NCI-H774 (cell line): Measurements from ENCODE around the gene GLMP.

Experiments used
- DNase-seq: peaks from one replicate; lab custom pipeline; 2025; lab: John Stamatoyannopoulos, UW

GLMP gene

GRCh38 chr1:156286061-156286460, 9.4 kb downstream of the GLMP start:
- DNase-seq: no peak

- DNase-seq: no peak
Measured at GRCh38 chr1:156285437-156285836, 10.0 kb downstream of the GLMP start.

GRCh38 chr1:156284757-156285156, 10.7 kb downstream of the GLMP start:
- DNase-seq: no peak

GRCh38 chr1:156284112-156284511, 11.4 kb downstream of the GLMP start, which contains the start of gene TMEM79:
Gene TMEM79 (plus strand): TSS chr1:156284325. CDS start chr1:156285227, 902 bp downstream.
- no peak for DNase-seq

GRCh38 chr1:156283521-156283920, 12.0 kb downstream of the GLMP start:
- no peak for DNase-seq

- DNase-seq: peak; percentile 99
Measured at GRCh38 chr1:156282479-156283222, 12.8 kb downstream of the GLMP start, which contains the start of gene SMG5. Gene SMG5 (minus strand): TSS chr1:156282825. CDS start chr1:156282680, 145 bp downstream.

- peak; percentile 63 for DNase-seq
Measured at GRCh38 chr1:156281693-156282478, 13.6 kb downstream of the GLMP start.

- DNase-seq: no peak
Measured at GRCh38 chr1:156281281-156281680, 14.2 kb downstream of the GLMP start.

- no peak for DNase-seq
Measured at GRCh38 chr1:156279837-156280236, 15.6 kb downstream of the GLMP start.

- DNase-seq: no peak
Measured at GRCh38 chr1:156276966-156277381, 18.5 kb downstream of the GLMP start.

GRCh38 chr1:156276532-156276931, 18.9 kb downstream of the GLMP start:
- DNase-seq: no peak

- DNase-seq: no peak
Measured at GRCh38 chr1:156270314-156270713, 25.2 kb downstream of the GLMP start.

GRCh38 chr1:156268336-156268735, 27.1 kb downstream of the GLMP start:
- DNase-seq: no peak

GRCh38 chr1:156266051-156266450, 29.4 kb downstream of the GLMP start:
- DNase-seq: no peak

GRCh38 chr1:156263288-156263655, 32.2 kb downstream of the GLMP start:
- no peak for DNase-seq

GRCh38 chr1:156262461-156263287, 32.8 kb downstream of the GLMP start:
- no peak for DNase-seq

GRCh38 chr1:156260896-156261295, 34.6 kb downstream of the GLMP start:
- DNase-seq: no peak

GRCh38 chr1:156259805-156260204, 35.7 kb downstream of the GLMP start:
- DNase-seq: no peak

- DNase-seq: no peak
Measured at GRCh38 chr1:156258859-156259258, 36.6 kb downstream of the GLMP start.

- no peak for DNase-seq
Measured at GRCh38 chr1:156257711-156258110, 37.8 kb downstream of the GLMP start.

- DNase-seq: no peak
Measured at GRCh38 chr1:156253634-156254033, 41.8 kb downstream of the GLMP start.

GRCh38 chr1:156251527-156251926, 44.0 kb downstream of the GLMP start:
- no peak for DNase-seq
